Astrocyte (in vitro differentiated cells and primary cell): ENCODE measurements around the gene ESYT1.

Source experiments
- EZH2 ChIP-seq: IDR thresholded peaks from 2 replicates; pipeline ENCODE4 v1.6.1; 2012; ENCODE audit warnings: mild to moderate bottlenecking, low read length, inconsistent platforms; ENCODE audit not compliant: insufficient read depth
- TF ChIP-seq, protein P1 (sequence below): IDR thresholded peaks from 2 replicates; pipeline ENCODE4 v1.5.1; 2011; ENCODE audit warnings: low read depth, mild to moderate bottlenecking, inconsistent platforms, low read length, moderate library complexity; ENCODE audit not compliant: insufficient read depth

DNA sequence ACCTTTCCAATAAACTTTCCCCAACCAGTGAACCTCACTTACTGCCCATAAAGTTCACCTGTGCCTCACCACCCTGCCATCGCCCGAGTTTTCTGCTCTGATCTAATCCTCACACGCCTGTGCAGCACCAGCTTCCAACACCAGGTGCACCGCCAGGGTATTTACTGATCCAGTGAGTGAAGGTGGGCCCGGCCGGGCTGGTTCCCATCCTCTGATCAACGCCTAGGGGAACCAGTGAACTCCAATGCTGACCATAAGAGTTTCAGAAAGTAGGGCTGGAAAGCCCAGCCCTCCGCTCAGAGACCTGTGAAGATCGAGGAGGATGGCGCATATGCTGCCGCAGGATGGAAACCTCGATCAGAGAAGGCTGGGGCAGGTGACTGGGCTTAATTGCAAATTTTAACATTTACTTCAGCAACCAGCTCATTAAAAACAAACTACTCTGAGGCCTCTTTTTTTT, 23.6 kb downstream of the ESYT1 start:
- TF ChIP-seq, protein P1, sequence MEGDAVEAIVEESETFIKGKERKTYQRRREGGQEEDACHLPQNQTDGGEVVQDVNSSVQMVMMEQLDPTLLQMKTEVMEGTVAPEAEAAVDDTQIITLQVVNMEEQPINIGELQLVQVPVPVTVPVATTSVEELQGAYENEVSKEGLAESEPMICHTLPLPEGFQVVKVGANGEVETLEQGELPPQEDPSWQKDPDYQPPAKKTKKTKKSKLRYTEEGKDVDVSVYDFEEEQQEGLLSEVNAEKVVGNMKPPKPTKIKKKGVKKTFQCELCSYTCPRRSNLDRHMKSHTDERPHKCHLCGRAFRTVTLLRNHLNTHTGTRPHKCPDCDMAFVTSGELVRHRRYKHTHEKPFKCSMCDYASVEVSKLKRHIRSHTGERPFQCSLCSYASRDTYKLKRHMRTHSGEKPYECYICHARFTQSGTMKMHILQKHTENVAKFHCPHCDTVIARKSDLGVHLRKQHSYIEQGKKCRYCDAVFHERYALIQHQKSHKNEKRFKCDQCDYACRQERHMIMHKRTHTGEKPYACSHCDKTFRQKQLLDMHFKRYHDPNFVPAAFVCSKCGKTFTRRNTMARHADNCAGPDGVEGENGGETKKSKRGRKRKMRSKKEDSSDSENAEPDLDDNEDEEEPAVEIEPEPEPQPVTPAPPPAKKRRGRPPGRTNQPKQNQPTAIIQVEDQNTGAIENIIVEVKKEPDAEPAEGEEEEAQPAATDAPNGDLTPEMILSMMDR, result peak; percentile 27
- TF ChIP-seq EZH2, result no peak
